Upper lobe of right lung (tissue), 1 donor: ENCODE results near the gene ALS2. TPM values are rescaled to one million over a fixed set of nuclear protein-coding genes. Genes with fewer than 3 reads are reported as not detected.

ENCODE experiments used
- ATAC-seq: fragments of 200-7000 bp; cut with Tn5 transposase; one replicate; pipeline ENCODE4 v1.9.1; 2020; ENCODE audit warnings: mild to moderate bottlenecking, moderate library complexity
- DNase-seq: peaks from one replicate; pipeline ENCODE4 v3.0.0-alpha.2; 2020
- H3K27ac ChIP-seq: fragments of 200-600 bp; one replicate; pipeline ENCODE4 v1.8.0; 2022
- H3K27me3 ChIP-seq: fragments of 200-600 bp; one replicate; pipeline ENCODE4 v1.8.0; 2022; ENCODE audit warnings: mild to moderate bottlenecking
- H3K36me3 ChIP-seq: fragments of 200-600 bp; one replicate; pipeline ENCODE4 v1.8.0; 2022
- H3K4me1 ChIP-seq: fragments of 200-600 bp; one replicate; pipeline ENCODE4 v1.8.0; 2022
- H3K4me3 ChIP-seq: fragments of 200-600 bp; one replicate; pipeline ENCODE4 v1.8.0; 2022; ENCODE audit warnings: mild to moderate bottlenecking
- H3K9me3 ChIP-seq: fragments of 200-600 bp; one replicate; pipeline ENCODE4 v1.8.0; 2022
- intact Hi-C: fragments of 100-400 bp; cut with DNase I; formaldehyde crosslinking; loops from one replicate; pipeline ENCODE4 v1.11.0; 2022
- total RNA-seq: library from RNA; stranded (reverse); fragmentation: NEBNext Ultra II Directional; extraction: Animal tissue kit (Norgen Biotek cat#: 25700); gene quantifications from one replicate; pipeline ENCODE4 v1.2.1, GENCODE V29; 2021
- TF ChIP-seq, protein P1 (sequence below): fragments of 200-600 bp; IDR thresholded peaks from one replicate; pipeline ENCODE4 v1.8.0; 2022; ENCODE audit warnings: antibody characterized with exemption
- donor health status: DM: no; HTN: yes; CAD: no; lungs with severe emphysema.

ALS2 gene
- total RNA-seq, 1 donor from 2014 or later: 26.2 TPM

DNA sequence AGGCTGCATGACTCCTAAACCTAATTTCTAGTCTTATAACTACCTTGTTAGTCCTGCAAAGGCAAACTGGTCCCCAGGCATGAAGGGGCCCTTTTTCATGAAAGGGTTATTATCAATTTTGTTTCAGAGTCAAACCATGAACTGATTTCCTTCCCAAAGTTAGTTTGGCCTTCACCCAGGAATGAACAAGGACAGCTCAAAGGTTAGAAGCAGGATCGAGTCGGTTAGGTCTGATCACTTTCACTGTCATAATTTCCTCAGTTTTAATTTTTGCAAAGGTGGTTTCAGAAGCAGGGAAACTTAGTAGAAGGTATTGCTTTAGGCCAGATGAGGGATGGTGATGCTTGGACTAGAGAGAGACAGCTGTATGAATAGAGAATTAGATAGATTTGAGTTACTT is 8.7 kb upstream of the ALS2 start:
- TF ChIP-seq, protein P1, sequence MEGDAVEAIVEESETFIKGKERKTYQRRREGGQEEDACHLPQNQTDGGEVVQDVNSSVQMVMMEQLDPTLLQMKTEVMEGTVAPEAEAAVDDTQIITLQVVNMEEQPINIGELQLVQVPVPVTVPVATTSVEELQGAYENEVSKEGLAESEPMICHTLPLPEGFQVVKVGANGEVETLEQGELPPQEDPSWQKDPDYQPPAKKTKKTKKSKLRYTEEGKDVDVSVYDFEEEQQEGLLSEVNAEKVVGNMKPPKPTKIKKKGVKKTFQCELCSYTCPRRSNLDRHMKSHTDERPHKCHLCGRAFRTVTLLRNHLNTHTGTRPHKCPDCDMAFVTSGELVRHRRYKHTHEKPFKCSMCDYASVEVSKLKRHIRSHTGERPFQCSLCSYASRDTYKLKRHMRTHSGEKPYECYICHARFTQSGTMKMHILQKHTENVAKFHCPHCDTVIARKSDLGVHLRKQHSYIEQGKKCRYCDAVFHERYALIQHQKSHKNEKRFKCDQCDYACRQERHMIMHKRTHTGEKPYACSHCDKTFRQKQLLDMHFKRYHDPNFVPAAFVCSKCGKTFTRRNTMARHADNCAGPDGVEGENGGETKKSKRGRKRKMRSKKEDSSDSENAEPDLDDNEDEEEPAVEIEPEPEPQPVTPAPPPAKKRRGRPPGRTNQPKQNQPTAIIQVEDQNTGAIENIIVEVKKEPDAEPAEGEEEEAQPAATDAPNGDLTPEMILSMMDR: no peak
- Histone ChIP-seq H3K4me1 (no peaks in the 10 kb centered on the region), H3K27ac (no peak overlapping the region), H3K36me3 (no peaks in the 10 kb centered on the region), H3K4me3 (no peak overlapping the region), H3K27me3 (no peaks in the 10 kb centered on the region), H3K9me3 (no peaks in the 10 kb centered on the region)
- ATAC-seq (no peak), DNase-seq (no peak)
- intact Hi-C loops: no loop called here

DNA sequence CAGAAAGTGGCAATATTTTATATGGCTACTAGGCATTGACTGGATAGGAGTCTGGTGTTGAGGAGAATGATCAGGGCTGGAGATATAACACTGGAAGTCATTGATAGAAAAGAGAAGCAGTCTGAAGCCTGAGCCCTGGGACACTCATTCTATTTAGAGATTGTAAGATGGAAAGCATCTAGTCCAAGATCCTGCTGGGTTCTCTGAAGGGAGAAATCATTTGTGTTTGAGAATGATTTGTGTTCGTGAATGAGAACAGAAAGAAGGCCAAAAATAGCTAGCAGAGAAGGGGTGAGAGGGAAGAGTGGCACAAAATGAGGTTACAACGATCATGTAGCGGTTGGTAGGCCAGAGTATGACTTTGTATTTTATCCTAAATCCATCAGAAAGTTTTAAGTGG is 7.6 kb upstream of the ALS2 start:
- no peaks in the 10 kb centered on the region for H3K9me3 ChIP-seq
- DNase-seq (no peak), ATAC-seq (no peak)
- H3K4me3 ChIP-seq: no peak overlapping the region
- TF ChIP-seq, protein P1: no peak
- no peaks in the 10 kb centered on the region for H3K4me1 ChIP-seq
- intact Hi-C loops: no loop called here
- no peaks in the 10 kb centered on the region for H3K27me3 ChIP-seq
- no peak overlapping the region for H3K27ac ChIP-seq
- H3K36me3 ChIP-seq: no peaks in the 10 kb centered on the region

DNA sequence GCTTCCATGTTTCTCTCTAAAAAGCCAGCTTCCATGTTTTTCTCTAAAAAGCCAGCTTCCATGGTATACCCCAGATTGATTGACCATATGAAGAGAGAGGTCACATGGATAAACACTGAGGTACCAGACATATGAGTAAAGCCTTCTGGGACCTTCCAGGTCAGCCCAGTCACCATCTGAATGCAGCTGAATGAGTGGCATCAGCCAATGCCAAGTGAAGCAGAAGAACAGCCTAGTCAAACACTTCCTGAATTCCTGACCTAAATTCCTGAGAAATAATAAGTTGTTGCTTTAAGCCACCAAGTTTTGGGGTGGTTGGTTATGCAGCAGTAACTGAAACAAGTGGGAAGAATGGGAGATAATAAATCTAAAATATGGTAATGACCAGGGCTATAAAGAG is 5.7 kb upstream of the ALS2 start:
- Histone ChIP-seq H3K9me3 (no peaks in the 10 kb centered on the region), H3K4me1 (no peaks in the 10 kb centered on the region), H3K27ac (no peak overlapping the region), H3K4me3 (no peak overlapping the region), H3K36me3 (no peaks in the 10 kb centered on the region), H3K27me3 (no peaks in the 10 kb centered on the region)
- DNase-seq: no peak
- peak; percentile 30 for ATAC-seq
- TF ChIP-seq, protein P1: no peak
- intact Hi-C loops: no loop called here

DNA sequence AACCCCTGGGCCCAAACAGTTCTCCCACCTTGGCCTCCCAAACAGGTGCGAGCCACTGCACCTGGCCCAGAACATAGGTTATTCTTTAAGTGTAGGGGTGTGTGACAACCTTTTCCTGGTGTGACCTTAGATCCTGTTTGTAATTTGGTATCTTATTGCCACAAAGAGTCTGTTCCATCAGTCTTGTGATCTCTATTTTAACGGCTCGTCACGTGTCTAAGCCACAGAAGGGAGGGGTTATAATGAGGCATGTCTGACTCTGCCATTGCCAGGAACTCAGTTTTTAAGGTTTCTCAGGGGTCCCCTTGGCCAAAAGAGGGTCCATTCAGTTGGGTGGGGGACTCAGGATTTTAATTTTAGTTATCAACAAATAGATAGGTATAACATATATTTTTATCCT is 4.4 kb upstream of the ALS2 start:
- H3K4me1 ChIP-seq: peaks cover under 1% of the 10 kb centered on the region
- intact Hi-C loops: no loop called here
- H3K9me3 ChIP-seq: no peaks in the 10 kb centered on the region
- ATAC-seq: no peak
- TF ChIP-seq, protein P1: no peak
- no peaks in the 10 kb centered on the region for H3K36me3 ChIP-seq
- H3K27me3 ChIP-seq: no peaks in the 10 kb centered on the region
- DNase-seq: no peak
- no peak overlapping the region for H3K4me3 ChIP-seq
- H3K27ac ChIP-seq: no peak overlapping the region

DNA sequence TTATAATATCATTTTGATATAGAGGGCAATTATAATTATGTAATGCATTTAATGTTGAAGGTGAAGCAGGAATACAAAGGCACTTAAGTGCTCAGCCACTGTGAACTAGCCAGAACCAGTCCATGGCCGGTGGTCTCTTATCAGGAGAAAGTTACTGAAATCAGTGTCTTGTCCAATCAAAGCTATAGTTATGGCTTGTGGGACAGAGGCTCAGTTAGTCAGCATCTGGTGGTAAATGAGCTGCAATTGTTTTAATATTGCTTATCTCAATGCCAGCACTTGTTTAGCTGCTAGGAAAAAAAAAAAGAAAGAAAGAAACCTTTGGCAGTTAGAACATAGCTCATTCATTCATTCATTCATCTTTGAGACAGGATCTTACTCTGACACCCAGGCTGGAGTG is 3.8 kb upstream of the ALS2 start:
- no peaks in the 10 kb centered on the region for H3K9me3 ChIP-seq
- ATAC-seq: no peak

More for the DNA sequence above, 3.8 kb upstream of the ALS2 start:
- Histone ChIP-seq H3K4me1 (peaks cover 7% of the 10 kb centered on the region), H3K27ac (no peak overlapping the region), H3K36me3 (no peaks in the 10 kb centered on the region), H3K27me3 (no peaks in the 10 kb centered on the region), H3K4me3 (no peak overlapping the region)
- TF ChIP-seq, protein P1: no peak
- intact Hi-C loops: no loop called here
- no peak for DNase-seq
